ENCODE results near the gene IDS.
A peak's percentile ranks its signal among the peaks of the same experiment; 100 is the strongest.
"Not testable (repeated sequence)": the region's sequence is repeated elsewhere in the genome, so short reads cannot be mapped to it uniquely, and the experiment has no call there.

The IDS gene

DNA sequence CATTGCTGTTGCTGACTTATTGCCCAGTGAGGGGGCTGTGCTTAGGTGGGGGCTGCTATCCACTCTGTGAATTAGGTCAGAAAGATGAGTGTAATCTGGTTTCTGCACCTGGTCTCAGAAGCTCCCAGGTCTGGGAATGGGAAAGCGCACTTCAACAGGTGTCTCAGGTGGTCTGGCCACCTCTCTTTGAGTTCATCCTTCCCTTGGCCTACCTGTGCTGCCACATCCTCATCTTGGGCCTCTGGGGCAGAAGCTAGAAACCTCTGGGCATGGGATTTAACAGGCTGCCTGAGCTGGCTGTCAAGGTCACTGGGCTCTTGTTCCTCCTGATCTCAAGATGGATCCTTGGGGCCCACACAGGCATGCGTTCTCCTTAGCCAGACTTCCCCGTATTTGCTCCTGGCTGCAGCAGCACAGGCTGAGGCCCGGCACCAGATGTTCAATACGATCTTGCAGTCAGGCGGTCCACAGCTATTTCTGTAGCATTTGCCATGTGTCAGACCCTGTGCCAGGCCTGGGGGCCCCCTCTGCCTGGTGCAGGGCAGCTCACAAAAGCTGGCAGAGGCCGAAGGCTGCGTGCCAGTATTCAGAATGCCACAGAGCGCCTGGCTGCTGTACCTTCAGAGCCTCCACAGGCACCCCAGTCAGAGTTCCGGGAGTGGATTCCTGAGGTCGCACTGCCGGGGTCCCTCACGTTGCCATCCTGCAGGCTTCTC, 21.4 kb upstream of the IDS start:
- DNase-seq, result not testable (repeated sequence)

DNA sequence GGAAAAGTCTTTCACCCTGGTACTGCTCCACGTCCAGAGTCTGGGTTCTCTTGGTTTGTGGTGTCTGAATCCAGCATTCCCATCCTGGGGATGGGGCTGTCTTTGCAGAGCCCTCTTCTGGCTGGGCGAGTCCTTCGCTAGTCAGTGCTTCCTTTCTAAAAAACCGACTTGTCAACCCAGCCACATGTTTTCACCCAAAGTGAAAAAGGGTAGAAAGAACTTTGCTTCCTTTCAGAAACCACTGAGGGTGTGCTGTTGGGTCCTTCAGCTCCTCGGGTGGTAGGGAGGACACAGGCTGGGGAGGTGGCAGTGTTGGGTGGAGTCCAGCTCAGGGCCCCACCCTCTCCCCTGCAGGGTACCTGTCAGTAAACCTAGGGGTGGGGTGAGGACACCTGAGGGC, 20.8 kb upstream of the IDS start:
- DNase-seq, result not testable (repeated sequence)

DNA sequence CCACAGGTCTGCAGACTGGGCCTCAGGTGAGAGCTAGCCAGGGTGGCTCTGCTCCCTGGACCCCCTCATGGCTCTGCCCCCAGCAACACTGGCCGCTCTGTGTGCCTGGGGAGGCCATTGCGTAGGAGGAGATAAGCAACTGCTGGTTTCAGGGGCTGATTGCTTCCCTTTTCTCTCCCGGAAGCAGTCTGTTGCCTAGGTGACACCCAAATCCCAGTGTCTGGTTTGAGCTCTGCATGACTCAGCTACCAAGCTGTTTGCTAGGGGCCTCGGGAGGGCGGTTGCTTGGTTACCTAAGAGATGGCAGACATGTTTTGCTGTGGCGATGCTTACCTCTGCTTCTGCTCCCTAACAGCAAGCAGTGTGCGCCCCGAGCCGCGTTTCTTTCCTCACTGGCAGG, 20.3 kb upstream of the IDS start:
- peak in 1 of 2 experiments; percentile 4 for DNase-seq

DNA sequence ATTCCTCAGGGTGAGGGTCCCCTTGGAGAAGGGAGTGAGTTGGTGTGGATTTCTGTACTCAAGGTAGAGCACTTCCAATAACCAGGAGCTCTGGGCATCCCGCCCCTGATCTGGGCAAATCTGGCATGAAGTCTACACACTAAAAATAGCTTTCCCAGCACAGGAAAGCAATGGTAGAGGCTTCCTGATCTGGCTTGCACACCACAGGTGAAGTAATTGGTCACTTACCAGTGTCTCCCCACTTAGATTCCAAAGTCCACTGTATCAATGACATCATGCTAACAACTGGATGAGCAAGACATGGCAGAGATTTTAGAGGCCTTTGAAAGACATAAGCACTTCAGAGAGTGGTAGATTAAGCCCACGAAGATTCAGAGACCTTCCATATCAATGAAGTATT, 17.8 kb upstream of the IDS start:
- DNase-seq, result no peak

DNA sequence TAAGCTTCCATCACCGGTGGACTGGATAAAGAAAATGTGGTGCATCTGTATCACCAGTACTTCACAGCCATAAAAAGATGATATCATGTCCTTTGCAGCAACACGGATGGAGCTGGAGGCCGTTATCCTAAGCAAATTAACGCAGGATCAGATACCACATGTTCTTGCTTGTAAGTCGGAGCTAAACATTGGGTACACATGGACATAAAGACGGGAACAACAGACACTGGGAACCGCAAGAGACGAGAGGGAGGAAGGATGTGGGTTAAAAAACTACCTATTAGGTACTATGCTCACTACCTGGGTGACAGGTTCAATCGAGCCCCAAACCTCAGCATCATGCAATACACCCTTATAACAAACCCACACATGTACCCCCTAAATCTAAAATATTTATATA, 16.3 kb upstream of the IDS start:
- DNase-seq, result no peak

DNA sequence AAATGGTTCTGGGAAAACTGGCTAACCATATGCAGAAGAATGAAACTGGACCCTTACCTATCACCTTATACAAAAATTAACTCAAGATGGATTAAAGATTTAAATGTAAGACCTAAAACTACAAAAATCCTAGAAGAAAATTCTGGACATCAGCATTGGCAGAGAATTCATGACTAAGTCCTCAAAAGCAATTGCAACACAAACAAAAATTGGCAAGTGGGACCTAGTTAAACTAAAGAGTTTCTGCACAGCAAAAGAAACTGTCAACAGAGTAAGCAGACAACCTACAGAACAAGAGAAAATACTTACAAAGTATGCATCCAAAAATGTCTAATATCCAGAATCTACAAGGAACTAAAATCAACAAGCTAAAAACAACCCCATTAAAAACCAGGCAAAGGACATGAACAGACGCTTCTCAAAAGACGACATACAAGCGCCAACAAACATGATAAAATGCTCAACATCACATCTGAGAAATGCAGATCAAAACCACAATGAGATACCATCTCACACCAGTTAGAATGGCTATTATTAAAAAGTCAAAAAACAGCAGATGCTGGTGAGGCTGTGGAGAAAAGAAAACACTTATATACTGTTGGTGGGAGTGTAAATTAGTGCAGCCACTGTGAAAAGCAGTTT, 15.7 kb upstream of the IDS start:
- not testable (repeated sequence) for DNase-seq

DNA sequence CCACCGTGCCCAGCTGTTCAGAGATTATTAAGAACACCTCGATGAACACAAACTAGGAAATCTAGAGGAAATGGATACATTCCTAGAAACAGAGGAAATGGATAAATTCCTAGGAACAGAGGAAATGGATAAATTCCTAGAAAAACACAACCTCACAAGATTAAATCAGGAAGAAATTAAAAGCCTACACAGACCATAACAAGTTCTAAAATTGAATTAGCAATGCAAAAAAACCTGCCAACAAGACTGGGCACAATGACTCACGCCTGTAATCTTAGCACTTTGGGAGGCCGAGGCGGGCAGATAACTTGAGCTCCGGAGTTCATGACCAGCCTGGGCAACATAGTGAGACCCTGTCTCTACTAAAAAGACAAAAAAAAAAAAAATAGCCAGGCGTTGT, 13.1 kb upstream of the IDS start:
- no peak for DNase-seq

DNA sequence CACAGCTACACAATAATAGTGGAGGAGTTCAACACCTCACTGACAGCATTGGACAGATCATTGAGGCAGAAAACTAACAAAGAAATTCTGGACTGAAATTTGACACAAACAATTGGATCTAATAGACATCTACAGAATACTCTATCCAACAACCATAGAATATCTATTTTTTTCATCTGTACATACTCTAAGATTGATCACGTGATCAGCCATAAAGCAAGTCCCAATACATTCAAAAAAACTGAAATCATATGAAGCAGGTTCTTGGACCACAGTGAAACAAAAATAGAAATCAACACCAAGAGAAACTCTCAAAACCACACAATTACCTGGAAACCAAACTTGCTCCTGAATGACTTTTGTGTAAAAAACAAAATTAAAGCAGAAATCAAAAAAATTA, 12.2 kb upstream of the IDS start:
- DNase-seq, result no peak

DNA sequence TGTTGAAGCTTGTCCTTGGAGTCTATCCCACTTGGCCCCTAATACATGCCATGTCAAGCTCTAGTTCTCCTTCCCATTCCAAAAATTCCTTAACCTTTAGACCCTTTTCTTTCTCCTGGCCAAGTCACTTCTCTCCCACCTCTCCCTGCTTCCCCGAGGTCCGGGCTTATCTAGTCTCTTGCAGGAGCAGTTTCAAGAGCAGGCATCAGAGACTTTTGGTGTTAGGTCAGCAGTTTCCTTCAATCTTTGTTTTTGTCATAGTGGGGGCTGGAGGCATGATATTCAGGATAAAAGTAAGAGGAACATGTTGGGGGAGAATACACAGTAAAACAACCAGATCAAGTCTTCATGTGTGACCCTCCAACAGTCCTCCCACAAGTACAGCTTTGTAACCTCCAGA, 11.5 kb upstream of the IDS start:
- no peak for DNase-seq

DNA sequence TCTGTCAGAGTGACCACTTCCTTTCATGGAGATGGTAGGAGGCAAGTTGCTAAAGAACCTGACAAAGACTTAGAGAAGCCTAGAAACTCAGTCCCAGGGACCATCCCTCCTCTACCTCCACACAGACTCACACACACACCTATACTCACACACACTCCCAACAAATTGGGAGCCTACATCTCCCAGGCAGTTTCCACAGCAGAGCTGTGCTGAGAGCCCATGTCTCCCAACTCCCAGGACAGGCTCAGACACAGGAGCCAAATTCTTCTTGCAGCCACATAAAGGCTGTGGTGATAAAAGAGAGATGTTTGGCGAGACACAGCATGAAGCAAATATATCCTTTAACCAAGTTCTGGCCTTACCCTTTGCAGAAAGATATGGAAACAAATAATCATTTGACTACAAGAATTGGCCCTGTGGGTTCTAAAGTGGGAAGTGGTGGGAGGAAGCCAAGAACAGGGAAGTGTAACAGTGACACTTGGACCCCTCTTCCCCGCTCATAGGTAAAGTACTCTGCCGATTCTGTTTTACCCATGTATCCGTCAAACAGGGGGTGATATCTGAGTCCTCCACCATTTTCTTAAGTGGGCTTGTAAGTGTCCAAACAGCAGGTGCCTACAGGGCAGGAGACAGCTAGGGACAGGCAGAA, 11.0 kb upstream of the IDS start:
- no peak for DNase-seq

DNA sequence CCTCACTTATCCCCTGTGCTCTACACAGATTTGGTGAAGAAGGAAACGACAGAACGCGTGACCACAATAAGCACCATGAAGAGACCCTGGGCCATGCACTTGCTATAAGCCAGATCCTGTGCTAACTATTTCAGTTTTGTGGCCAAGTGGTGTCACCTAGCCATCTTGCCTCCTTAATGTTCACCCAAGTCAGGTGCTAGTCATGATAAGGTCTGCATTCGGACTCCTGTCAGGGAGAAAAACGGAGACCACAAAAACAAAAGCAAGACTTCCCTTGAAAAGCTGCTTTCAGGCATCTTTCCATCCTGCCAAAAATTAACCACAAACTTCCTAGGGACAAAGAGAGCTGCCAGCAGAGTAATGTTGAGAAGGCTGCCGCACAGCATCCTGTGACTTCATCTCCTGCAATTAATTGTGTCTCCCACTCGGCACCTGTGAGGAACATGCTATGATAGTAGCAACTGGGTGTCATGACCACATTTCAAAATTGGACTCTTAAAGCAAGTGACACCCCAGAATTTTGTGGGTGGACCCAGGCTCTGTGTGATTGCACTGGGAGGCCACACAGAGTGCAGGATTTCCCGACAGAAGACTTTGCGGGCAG, 8.8 kb upstream of the IDS start:
- DNase-seq, result no peak

DNA sequence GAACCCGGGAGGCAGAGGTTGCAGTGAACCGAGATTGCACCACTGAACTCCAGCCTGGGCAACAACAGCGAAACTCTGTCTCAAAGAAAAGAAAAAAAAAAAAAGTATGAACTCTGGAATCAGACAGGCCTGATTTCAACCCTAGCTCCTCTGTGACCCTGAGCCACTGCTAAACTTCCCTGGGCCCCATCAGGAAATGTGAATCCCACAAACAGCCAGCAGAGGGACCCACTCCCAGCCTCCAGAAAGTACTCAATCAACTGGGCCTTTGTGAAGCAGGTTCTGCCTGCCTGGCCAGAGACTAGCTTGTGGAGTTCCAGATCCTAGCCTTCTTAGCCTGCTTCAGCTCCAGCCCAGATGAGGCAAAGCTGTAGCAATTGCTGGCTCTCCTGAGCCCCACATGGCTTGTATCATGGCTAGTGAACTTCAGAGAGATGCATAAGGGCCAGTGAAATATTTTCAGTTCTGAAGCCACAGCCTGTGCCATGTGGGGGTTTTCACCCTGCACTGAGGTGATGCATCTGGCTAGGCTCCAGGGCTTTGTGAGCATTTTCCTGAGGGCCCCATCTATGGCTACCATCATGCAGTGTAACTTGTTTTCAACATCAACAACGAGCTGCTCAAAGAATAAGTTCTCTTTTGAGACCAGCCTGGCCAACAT, 7.2 kb upstream of the IDS start:
- DNase-seq, result peak in 1 of 2 experiments; percentile 11

DNA sequence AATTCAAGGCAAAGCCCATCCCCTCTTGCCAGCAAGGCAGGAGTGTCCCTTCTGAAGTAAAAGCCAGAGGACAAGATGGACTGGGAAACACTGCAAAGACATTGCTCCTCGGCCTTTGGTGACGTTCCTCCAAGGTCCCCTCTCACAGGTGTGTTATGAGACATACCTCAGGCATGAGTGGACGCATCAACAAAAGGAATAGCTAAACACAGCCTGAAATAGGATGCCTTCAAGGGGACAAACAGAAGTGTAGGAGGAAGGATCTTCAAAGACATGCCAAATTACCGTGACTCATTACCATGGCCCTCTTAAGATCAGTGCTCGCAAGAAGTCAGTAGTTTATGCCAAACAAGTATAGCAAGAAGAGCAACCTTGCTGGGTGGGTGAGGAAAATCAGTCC, 6.0 kb upstream of the IDS start:
- no peak for DNase-seq

DNA sequence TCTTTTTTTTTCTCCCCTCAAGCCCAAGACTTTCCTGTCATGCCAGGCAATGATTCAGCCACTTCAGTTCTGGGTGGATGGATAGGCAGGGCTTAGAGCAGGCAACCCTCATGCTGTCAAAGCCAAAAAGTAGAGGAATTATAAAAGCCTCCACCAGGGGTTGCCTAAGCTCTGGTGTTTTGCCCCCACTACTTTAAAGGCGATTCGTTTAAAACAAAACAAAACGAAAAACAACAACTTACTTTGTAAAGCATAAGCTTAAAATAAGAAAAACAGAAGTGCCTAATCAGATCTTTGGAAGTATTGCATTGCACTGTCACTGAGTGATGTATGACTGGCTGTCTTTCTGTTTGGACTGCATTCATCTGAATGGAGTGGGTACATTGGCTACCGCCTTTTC, 5.3 kb upstream of the IDS start:
- DNase-seq, result no peak

DNA sequence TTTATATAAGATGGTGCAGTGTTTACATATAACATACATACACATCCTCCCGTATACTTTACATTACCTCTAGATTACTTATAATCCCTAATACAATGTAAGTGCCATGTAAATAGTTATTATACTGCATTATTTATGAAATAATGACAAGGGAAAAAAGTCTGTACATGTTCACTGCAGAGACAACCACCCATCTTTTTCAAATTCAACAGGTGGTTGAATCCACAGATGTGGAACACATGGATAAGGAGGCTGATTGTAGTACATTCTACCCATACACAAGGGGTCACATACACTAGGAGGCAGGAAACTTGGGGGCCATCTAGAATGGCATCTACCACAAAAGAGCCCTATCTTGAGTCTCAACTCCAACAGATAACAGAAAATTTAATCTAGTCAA, 3.4 kb upstream of the IDS start:
- DNase-seq, result no peak

DNA sequence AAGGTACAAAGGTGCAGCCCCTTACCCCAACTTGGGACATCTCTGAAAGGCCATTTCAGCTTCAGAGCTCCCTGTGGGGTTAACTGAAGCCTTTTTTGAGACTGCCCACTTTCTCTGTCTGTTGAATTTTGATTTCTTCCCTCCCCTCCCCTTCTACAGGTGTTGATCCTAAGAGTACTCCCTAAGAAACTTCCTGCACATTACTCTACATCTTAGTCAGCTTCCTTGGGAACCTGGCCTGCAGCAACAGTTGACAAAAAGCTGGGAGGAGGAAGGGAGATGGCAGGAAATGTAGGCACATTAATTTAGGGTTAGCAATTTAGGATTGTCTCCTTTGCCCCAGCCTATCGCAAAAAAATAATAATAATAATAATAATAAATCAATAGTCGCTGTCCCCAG, 1.2 kb upstream of the IDS start:
- no peak for DNase-seq

DNA sequence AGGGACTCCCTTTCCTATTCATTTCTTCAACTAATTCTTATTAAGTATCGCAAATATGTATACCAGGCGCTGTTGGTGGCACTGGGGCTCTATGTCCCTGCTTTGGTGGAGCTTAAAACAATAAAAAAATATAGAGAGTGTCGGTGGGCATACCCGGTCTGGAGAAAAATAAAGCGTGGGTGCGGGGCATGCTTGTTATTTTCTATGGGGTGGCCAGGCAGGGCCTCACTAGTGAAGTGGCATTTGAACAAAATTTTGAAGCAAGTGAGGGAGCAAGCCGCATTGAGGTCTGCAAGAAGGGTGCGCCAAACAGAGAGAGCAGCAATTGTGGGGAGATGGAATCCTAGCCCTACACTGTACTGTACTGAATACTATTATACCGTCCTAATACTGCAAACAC, 565 bp upstream of the IDS start:
- no peak for DNase-seq

DNA sequence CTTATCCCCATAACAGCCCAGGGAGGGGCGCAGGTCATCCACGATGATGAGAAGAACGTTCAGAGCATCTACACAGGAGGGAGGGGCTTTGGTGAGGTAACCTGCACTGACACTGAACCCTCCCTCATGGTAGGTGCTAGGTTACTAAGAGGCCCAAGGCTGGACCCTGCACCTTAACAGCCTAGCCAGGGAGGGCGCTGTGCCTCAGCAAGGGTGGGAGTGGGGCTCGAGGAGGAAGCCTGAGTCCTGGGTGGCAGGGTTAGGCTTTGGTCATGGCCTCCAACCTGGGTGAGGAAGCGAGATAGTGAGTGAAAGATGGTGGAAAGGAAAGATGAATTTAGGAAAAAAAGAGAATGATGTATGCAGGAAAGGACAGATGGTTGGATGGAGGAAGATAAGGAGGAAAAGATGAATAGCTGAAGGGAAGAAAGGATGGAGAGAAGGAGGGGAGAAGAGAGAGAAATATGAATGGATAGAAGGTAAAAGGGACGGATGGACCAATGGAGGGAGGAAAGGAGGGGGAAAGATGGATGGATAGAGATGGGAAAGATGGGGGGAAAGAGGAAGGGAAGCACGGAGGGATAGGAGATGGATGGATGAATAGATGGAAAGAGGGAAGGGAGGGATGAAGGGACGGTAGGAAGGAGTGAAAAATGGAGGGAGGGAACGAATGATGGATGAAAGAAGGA, 736 bp downstream of the IDS start:
- DNase-seq, result no peak

DNA sequence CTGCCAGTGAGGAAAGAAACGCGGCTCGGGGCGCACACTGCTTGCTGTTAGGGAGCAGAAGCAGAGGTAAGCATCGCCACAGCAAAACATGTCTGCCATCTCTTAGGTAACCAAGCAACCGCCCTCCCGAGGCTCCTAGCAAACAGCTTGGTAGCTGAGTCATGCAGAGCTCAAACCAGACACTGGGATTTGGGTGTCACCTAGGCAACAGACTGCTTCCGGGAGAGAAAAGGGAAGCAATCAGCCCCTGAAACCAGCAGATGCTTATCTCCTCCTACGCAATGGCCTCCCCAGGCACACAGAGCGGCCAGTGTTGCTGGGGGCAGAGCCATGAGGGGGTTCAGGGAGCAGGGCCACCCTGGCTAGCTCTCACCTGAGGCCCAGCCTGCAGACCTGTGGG, 1.7 kb downstream of the IDS start:
- not testable (repeated sequence) for DNase-seq

DNA sequence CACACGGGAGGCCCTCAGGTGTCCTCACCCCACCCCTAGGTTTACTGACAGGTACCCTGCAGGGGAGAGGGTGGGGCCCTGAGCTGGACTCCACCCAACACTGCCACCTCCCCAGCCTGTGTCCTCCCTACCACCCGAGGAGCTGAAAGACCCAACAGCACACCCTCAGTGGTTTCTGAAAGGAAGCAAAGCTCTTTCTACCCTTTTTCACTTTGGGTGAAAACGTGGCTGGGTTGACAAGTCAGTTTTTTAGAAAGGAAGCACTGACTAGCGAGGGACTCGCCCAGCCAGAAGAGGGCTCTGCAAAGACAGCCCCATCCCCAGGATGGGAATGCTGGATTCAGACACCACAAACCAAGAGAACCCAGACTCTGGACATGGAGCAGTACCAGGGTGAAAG, 2.2 kb downstream of the IDS start:
- DNase-seq, result not testable (repeated sequence)

DNA sequence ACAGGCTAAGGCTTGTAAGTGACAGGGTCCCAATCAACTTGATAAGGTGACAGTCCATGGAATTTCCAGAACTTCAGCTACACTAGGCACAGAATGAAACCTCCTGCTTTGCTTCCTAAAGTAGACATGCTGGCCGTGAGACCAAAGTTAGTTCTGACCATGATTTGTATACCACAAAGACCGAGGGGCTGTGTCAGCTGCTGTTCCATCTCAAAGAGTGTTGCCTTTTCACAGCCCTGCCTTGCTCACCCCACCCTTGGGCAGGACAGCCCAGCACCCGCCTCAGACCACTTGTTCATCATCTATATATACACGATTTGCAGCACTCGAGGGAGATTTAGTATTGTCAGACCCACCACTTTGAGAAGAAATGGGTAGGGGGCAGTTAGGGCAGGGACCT, 5.3 kb downstream of the IDS start:
- no peak for DNase-seq

DNA sequence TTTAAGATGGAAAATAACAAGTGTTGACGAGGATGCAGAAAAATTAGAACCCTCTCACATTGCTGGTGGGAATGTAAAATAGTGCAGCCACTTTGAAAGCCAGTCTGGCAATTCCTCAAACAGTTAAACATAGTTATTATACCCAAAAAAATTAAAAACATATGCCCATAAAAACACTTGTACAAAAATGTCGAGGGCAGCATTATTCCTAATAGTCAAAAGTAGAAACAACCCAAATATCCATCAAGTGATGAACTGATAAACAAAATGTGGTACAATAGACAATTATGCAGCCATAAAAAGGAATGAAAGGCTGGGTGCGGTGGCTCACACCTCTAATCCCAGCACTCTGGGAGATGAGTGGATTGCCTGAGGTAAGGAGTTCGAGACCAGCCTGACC, 6.3 kb downstream of the IDS start:
- no peak for DNase-seq

DNA sequence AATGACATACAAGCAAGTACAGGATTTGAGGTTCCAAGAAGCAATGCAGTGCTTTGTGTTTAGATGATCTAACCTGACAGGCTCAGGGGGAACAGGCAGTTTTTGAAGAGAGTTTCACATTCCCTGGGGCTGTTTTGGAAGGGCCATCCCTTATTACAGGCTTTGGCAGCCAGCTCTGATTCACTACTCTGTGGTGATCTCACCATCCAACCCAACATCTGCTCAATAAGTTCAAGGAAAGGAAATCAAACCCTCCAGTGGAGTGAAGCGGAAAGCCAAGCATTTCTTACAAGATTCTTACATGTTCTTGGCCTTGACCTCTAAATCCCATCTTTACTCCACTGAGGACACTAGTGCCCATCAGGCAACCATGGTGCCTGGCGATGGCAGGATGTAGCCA, 7.5 kb downstream of the IDS start:
- no peak for DNase-seq
